HL-60/S4 treated with phorbol 12-myristate 13-acetate at 8.2 ng/mL for 4 days and 3 days (cell line): Measurements from ENCODE around the gene LRRC23.

Experiments
- in situ Hi-C: fragments of 300-500 bp; cut with MboI; formaldehyde crosslinking; loops from 2 replicates; pipeline ENCODE4 v1.15.0; 2022; ENCODE audit warnings: low sequenced_read_pairs

The LRRC23 gene

GRCh38 chr12:6955108-6956020 lies 50.7 kb downstream of the LRRC23 start:
- in situ Hi-C loops, result no loop called here

- in situ Hi-C loops, result no loop called here
These were observed 51.6 kb downstream of the LRRC23 start for GRCh38 chr12:6956021-6956727.

DNA sequence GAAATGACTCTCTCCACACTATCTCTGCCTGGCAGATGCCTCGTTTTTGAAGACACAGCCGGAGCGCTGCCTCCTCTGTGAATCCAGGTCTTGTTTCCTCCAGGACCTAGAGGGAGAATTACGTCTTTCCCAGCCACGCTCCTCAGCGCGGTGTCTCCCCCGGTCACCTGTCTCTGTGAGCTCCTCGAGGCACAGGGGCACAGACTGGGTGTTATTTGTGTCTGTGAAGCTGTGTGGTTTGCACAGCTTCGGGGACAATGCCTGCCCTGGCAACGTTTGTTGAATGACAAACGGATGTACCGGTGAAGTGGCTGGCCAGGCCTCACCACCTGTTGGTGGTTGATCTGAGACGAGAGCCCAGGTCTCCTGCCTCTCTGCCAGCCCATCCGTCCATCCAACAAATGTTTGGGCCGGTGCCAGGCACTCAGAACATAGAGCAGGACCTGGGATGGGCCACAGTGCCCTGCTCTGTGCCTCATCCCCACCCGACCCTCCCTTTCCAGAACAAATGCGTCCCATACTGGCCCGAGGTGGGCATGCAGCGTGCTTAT lies 52.6 kb downstream of the LRRC23 start:
- in situ Hi-C loops, result no loop called here

DNA sequence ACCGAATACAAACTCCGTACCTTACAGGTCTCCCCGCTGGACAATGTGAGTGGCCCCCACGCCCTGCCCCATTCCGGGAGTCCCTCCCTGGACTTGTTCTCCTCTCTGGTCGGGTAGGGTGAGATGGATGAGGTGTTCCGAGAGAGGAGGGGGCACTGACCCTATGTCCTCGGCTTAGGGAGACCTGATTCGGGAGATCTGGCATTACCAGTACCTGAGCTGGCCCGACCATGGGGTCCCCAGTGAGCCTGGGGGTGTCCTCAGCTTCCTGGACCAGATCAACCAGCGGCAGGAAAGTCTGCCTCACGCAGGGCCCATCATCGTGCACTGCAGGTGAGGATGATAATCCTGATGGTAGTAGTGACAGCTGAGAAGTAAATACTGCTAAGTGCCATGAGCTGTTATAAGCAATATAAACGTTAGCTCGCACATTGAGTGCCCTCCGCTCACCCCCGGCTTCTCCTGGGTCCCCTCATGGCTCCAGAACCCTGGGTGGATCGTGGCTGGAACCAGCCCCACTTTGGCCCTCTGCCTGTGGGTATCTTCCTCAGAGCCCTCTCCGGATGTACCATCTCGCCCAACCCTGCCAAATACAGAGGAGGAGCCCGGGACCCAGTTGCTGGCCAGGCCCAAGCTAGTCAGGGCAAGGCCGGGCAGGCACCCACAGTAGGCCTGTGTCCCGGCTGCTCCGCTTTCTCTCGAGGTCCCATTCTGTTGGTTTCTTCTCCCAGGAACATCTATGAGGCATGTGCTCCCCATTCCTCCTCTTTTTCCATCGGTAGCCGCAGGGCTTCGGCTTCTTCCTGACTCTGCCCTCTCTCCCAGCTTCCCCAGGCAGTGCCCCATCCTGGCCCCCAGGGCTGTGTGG lies 53.4 kb downstream of the LRRC23 start:
- in situ Hi-C loops, result no loop called here

GRCh38 chr12:6958609-6959057 lies 54.0 kb downstream of the LRRC23 start:
- in situ Hi-C loops, result no loop called here

GRCh38 chr12:6959058-6959804 lies 54.6 kb downstream of the LRRC23 start:
- in situ Hi-C loops, result no loop called here

DNA sequence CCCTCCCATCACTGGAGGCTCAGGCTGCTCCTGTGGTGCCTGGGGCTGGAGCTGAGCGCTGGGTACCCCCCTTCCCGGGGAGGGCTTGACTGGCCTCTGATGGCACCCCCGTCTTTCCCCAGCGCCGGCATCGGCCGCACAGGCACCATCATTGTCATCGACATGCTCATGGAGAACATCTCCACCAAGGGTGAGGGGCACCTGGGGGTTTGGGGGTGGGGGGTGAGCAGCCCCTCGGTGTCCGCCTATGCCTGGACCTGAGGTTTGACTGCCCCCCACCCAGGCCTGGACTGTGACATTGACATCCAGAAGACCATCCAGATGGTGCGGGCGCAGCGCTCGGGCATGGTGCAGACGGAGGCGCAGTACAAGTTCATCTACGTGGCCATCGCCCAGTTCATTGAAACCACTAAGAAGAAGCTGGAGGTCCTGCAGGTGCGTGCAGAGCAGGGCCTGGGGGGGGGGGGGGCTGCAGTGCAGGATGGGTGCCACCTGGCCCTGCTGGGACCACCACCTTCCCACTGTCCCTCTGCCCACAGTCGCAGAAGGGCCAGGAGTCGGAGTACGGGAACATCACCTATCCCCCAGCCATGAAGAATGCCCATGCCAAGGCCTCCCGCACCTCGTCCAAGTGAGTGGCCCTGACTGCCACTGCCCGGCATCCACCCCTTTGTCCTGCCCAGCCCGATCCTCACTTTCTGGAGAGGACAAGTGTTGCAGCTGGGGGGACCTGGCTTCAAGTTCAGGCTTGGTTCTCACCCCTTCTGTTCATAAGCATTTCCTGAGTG lies 55.4 kb downstream of the LRRC23 start:
- in situ Hi-C loops, result no loop called here

- in situ Hi-C loops, result no loop called here
These were observed 56.1 kb downstream of the LRRC23 start for GRCh38 chr12:6960593-6961277.

DNA sequence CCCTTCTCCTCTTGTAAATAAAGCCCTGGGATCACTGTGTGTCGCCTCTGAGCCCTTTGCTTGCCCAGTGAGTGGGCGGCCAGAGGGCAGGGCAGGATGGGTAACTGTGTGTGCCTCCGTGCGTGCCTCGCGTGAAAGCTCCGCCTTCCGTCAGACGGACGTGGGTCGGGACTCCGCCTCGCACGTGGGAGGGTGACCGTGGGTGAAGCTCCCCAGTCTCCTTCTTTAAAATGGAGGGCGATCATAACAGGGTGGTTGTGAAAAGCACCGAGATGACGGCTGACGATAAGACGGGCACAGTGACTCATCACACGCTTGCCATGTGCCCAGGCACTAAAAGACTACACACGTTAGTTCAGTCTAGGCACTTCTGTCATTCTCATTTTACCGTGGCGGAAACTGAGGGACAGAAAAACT lies 56.7 kb downstream of the LRRC23 start:
- in situ Hi-C loops, result no loop called here

- in situ Hi-C loops, result no loop called here
These were observed 57.2 kb downstream of the LRRC23 start for GRCh38 chr12:6961695-6962284.

- in situ Hi-C loops, result no loop called here
These were observed 57.8 kb downstream of the LRRC23 start for GRCh38 chr12:6962285-6963015.

DNA sequence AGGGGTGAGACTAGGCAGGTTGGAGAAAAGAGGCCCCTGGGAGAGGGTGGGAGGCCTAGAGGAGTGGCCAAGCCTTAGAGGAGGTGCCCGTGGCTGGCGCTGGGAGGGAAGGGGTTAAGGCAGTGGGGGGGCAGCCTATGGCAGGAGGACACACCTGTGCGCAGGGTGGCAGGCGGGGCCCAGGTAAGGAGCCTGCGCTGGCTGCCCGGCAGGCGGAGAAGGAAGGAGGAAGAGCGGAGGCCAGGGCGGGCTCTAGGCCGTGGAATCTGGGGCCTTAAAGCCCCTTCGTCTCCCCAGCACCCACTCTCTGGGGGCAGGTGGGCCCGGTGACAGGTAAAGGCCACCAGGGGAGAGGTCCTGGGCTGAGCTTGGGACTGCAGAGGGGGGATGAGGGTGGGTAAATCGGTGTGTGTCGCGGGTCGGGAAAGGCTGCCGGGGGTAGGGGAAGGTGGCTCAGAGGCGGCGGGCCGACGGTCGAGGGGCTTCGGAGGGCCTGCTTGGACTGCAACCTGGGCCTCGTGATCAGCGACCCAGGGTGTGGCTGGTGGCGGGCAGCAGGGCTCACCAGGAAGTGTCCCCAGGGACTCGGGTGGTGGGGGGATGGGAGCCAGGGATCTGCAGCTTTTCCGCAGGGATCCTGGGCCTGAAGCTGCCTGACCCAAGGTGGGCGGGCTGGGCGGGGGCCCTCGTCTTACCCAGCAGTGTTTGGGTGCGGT lies 58.6 kb downstream of the LRRC23 start:
- in situ Hi-C loops, result no loop called here
